AG04449 (cell line): ENCODE data around the gene DSG2.

ENCODE experiments used
- CTCF ChIA-PET: fragments of 350-600 bp; formaldehyde crosslinking; extraction: SDS; loops from one replicate; lab custom pipeline; 2021; ENCODE audit warnings: antibody characterized with exemption; lab: Yijun Ruan, JAX
- POLR2A ChIA-PET: fragments of 400-600, 350-600 bp; formaldehyde crosslinking; extraction: SDS; loops from one replicate; lab custom pipeline; 2020; ENCODE audit warnings: antibody characterized with exemption, inconsistent platforms; lab: Yijun Ruan, JAX
- DNase-seq: peaks from one replicate; pipeline ENCODE4 v3.0.0-alpha.2; 2010; ENCODE audit warnings: low read depth, low spot score
- H3K4me3 ChIP-seq: 2 replicates; pipeline ENCODE4 v1.5.1; 2011; ENCODE audit warnings: low read depth, mild to moderate bottlenecking, control low read depth, low read length
- TF ChIP-seq, protein P1 (sequence below): IDR thresholded peaks from one replicate; pipeline ENCODE4 v1.5.1; 2011; ENCODE audit warnings: mild to moderate bottlenecking, moderate library complexity, low read length, control low read depth, inconsistent platforms; ENCODE audit not compliant: insufficient read depth; ENCODE audit errors: missing control alignments

DSG2 gene

DNA sequence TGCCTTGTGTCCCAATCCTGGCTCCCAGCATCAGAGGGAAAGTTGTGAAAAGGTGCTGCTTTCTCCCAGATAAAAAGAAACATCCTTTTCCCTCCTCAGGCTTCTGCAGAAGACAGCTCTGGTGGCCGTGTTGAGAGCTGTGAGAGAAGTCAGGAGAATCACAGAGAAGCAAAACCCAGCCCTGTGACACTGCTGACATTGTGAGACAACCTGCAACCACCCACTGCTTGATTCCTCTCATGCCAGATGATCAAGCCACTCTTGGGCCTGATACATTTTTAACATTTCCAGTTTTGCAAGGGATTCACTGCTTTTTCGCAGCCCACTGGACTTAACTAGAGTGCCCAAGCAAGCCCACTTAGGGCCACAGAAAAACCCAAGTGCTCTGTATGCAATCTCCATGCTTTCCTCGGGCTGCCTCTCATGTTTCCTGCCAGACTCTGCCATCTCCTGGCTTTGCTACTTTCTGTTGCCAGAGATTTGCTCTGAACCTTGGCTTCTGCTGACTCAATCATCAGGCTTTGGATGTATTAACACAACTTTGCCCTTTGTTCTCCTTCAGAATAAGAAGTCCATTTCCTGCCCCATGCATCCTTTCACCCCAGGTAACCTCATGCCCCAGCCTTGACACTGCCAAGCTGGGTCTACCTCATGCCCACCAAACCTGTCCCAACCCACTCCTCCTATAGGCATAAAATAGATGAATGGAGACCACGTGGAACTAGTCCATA is 68.8 kb downstream of the DSG2 start:
- CTCF ChIA-PET, result no interaction called here
- POLR2A ChIA-PET, result no interaction called here
- TF ChIP-seq, protein P1, sequence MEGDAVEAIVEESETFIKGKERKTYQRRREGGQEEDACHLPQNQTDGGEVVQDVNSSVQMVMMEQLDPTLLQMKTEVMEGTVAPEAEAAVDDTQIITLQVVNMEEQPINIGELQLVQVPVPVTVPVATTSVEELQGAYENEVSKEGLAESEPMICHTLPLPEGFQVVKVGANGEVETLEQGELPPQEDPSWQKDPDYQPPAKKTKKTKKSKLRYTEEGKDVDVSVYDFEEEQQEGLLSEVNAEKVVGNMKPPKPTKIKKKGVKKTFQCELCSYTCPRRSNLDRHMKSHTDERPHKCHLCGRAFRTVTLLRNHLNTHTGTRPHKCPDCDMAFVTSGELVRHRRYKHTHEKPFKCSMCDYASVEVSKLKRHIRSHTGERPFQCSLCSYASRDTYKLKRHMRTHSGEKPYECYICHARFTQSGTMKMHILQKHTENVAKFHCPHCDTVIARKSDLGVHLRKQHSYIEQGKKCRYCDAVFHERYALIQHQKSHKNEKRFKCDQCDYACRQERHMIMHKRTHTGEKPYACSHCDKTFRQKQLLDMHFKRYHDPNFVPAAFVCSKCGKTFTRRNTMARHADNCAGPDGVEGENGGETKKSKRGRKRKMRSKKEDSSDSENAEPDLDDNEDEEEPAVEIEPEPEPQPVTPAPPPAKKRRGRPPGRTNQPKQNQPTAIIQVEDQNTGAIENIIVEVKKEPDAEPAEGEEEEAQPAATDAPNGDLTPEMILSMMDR, result no peak
- H3K4me3 ChIP-seq, result no peak overlapping the region
- DNase-seq, result no peak

DNA sequence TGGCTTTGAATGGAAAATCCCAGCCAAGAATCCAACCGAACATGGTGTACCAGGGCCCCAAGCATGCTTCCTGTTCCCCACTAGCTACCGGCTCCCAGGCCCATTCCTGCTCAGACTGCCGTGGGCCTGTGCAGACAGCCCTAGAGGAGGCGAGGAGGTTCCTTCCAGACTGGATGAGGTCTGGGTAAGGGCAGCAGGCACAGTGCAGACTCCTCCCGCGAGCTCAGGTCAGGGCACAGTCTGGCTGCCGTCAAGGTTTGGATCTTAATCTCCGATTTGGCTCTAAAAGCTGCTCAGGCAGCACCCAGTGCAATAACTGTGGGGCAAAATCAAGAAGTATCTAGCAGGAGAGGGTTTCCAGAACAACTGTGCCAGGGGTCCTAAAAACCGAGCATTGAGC is 74.4 kb downstream of the DSG2 start:
- CTCF ChIA-PET, result no interaction called here
- DNase-seq, result no peak
- no peak overlapping the region for H3K4me3 ChIP-seq
- TF ChIP-seq, protein P1, result no peak
- POLR2A ChIA-PET, result no interaction called here

DNA sequence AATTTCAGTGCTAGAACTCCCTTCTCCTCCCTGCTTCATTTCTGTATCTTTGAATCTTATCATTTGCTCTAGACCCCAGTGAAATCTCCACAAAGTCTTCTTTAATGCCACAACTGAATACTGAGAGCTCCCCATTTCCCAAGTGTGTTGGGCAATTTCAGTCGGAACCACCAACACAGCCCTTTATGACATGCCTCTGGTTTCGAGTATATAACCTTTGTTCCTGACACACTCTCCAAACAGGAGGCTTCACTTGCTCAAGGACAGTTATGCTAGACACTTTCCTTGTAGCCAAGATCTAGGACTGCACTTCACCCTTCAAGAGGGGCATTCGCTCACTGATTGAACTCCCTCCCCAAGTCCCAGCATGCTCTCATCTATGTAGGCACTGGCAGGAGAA is 75.1 kb downstream of the DSG2 start:
- POLR2A ChIA-PET, result no interaction called here
- TF ChIP-seq, protein P1, result no peak
- DNase-seq, result no peak
- no peak overlapping the region for H3K4me3 ChIP-seq
- CTCF ChIA-PET, result no interaction called here

DNA sequence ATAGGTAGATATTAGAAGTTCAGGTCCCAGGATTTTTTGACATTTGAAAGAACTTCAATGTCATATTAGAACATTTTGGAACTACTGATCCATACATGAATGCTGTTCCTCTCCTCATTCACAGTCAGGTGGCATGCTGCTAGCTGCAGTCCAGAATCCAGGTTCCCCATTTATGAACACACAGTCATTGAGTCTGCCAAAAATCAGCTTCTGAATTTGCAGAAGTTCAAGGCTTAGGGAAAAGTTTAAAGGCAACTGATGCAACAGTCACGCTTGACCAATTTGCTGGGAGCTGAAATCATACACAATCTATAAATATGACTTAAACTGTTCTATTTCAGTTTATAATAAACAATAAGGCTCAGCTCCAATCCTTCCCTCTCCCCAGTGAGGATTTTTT is 76.4 kb downstream of the DSG2 start:
- ChIA-PET POLR2A (no interaction called here), CTCF (no interaction called here)
- TF ChIP-seq, protein P1, result no peak
- DNase-seq, result no peak
- no peak overlapping the region for H3K4me3 ChIP-seq

DNA sequence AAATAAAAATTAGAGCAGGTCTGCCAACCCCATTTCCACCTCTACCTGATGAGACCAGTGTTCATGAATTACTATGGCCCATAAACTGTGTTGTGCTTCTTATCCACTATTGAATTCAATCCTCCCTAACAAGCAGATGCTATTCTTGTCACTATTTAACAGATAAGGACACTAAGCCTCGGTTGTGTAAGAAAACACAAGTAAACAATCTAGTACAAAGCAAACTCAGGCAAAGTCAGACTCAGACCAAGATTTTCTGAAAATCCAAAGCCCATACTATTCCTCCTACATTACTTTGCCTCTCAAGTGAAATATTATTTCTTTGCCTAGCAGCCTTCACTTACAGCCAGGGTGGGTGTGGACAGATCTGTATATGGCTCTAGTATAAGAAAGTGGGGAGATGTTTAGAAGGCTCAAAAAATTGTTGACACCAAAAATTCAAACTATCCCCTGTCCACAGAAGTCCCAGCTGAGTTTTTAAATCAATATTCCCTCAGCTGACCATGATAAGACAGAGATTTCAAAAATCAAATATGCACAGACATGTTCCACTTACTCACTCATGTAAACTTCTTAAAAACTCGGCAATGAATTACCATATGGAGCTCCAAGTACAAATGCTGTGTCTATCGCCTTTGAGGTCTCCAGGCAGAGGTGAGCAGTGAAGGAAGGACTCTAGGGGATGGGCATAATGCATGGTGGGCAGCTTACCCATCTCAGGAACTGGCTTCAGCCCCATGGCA is 77.7 kb downstream of the DSG2 start:
- no peak for DNase-seq
- TF ChIP-seq, protein P1, result no peak
- CTCF ChIA-PET, result no interaction called here
- POLR2A ChIA-PET, result no interaction called here
- no peak overlapping the region for H3K4me3 ChIP-seq

DNA sequence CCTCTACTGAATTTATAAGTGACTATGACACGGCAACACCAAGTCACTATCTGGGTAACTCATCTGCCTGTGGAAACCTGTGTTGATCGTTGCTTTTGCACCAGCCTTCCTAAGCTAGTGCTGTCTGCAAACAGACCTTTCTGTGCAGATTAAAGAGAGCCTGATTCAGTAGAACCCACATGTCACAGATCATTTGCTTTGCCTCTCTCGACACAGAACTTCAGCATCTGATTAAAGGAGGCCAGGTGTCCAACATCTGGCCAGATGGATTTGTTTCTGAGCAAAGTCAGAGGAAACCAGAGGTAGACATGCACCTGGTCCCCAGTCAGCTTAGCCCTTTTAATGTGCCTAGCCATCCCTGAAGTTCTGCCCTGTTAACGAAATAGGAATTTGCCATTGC is 78.7 kb downstream of the DSG2 start:
- no peak overlapping the region for H3K4me3 ChIP-seq
- no peak for DNase-seq
- CTCF ChIA-PET, result no interaction called here
- POLR2A ChIA-PET, result no interaction called here
- TF ChIP-seq, protein P1, result no peak
